Hepatocyte (in vitro differentiated cells): Measurements from ENCODE around the gene C19orf73. TPM values are rescaled to one million over a fixed set of nuclear protein-coding genes. Genes with fewer than 3 reads are reported as not detected.

Source experiments
- DNase-seq: peaks from one replicate; pipeline ENCODE4 v3.0.0-alpha.2; 2016; ENCODE audit warnings: low spot score
- H2AFZ ChIP-seq: fragments of 200-600 bp; sonication (generic); 2 replicates; pipeline ENCODE4 v1.6.0; 2016; ENCODE audit warnings: antibody characterized with exemption, mild to moderate bottlenecking
- H3K27ac ChIP-seq: fragments of 200-600 bp; sonication (generic); 2 replicates; pipeline ENCODE4 v1.5.1; 2016; ENCODE audit warnings: mild to moderate bottlenecking
- H3K27me3 ChIP-seq: fragments of 200-600 bp; sonication (generic); 2 replicates; pipeline ENCODE4 v1.6.1; 2016
- H3K36me3 ChIP-seq: fragments of 200-600 bp; sonication (generic); replicated peaks from 2 replicates; pipeline ENCODE4 v1.5.1; 2016; ENCODE audit warnings: low read depth; ENCODE audit not compliant: insufficient read depth
- H3K4me1 ChIP-seq: fragments of 200-600 bp; sonication (generic); 2 replicates; pipeline ENCODE4 v1.5.1; 2016; ENCODE audit warnings: mild to moderate bottlenecking, moderate library complexity; ENCODE audit not compliant: insufficient read depth
- H3K4me2 ChIP-seq: fragments of 200-600 bp; sonication (generic); 2 replicates; pipeline ENCODE4 v1.6.0; 2016
- H3K4me3 ChIP-seq: fragments of 200-600 bp; sonication (generic); 2 replicates; pipeline ENCODE4 v1.5.1; 2016; ENCODE audit warnings: mild to moderate bottlenecking
- H3K79me2 ChIP-seq: fragments of 200-600 bp; sonication (generic); 2 replicates; pipeline ENCODE4 v1.6.0; 2017; ENCODE audit warnings: mild to moderate bottlenecking
- H3K9me2 ChIP-seq: fragments of 200-600 bp; sonication (generic); replicated peaks from 2 replicates; pipeline ENCODE4 v1.6.0; 2017; ENCODE audit warnings: mild to moderate bottlenecking; ENCODE audit not compliant: insufficient read depth
- H3K9me3 ChIP-seq: fragments of 200-600 bp; sonication (generic); 2 replicates; pipeline ENCODE4 v1.5.1; 2016; ENCODE audit warnings: low read depth, mild to moderate bottlenecking
- H4K20me1 ChIP-seq: fragments of 200-600 bp; sonication (generic); 2 replicates; pipeline ENCODE4 v1.6.0; 2016; ENCODE audit warnings: mild to moderate bottlenecking; ENCODE audit not compliant: insufficient read depth, poor library complexity, severe bottlenecking
- EZH2 ChIP-seq: fragments of 200-600 bp; sonication (generic); IDR thresholded peaks from 2 replicates; pipeline ENCODE4 v1.6.1; 2016; ENCODE audit warnings: antibody characterized with exemption, mild to moderate bottlenecking, borderline replicate concordance
- EZH2phosphoT487 ChIP-seq: fragments of 200-600 bp; sonication (generic); IDR thresholded peaks from one replicate; pipeline ENCODE4 v1.6.1; 2018; ENCODE audit warnings: antibody characterized with exemption, mild to moderate bottlenecking, low read depth, moderate library complexity; ENCODE audit not compliant: unreplicated experiment, severe bottlenecking
- whole genome bisulfite sequencing: methylation state at CpG from one replicate; pipeline ENCODE4 v1.1.6; 2016; ENCODE audit warnings: low lambda C conversion rate; ENCODE audit errors: missing lambda C conversion rate; 5-methylcytosine and 5-hydroxymethylcytosine counted together
- polyA plus RNA-seq: library from polyadenylated mRNA; unstranded; fragments of >200 nt; fragmentation: Nextera tagmentation; extraction: Ambion mirVana; gene quantifications from 2 replicates; pipeline ENCODE4 v1.2.1, GENCODE V29; 2016
- total RNA-seq: library from RNA; depleted of rRNA; stranded (reverse); fragments of >200 nt; gene quantifications from 2 replicates; pipeline ENCODE4 v1.2.3, GENCODE V29; 2014
- TF ChIP-seq, protein P1 (sequence below): fragments of 200-600 bp; sonication (generic); IDR thresholded peaks from 2 replicates; pipeline ENCODE4 v1.5.1; 2016; ENCODE audit warnings: antibody characterized with exemption, mild to moderate bottlenecking; ENCODE audit not compliant: poor library complexity

Gene C19orf73
- total and polyA plus RNA-seq, 2 experiments from 2014 or later: 1.9 to 2.7 TPM

DNA sequence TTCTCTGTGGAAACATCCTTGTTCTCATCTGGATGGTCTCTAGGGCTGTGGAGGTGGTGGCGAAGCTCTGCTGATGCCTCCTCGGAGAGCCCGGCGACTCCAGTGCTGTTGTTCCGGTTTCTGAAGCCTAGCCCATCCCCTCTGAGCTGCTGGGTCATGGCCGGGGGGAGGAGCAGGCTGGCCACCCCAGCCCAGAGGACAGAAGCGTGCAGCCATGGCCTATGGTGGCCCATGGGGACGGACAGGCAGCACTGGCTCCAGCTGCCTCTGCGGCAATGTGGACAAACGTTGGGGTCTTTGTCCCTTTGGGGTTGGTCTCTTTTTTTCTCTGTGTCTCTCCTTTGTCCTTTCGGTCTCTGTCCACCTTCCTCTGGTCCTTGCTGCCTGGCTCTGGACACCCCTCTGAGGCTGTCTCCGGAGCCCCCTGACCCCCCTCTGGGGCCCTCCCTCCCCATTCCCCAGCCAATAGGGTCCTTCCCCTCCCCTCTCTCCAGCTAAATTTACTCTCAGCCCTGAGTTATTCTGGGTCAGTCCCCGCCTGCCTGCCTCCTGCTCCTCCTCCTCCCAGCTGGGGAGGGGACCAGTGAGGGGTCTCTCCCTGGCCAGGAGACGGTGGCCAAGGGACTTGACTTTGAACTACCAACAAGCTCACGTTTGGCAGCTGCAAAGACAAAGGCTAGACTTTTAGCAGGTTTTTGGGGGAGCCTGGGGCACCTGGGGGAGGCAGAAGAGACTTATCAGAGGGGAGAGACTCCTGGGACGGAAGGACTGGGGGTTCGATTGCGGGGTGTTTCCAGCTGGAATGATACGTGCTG lies 36.3 kb upstream of the C19orf73 start, which contains the start of gene HRC:
Gene HRC (minus strand): TSS at position 392 of the 815 bp plus-strand sequence. CDS start 159 bp downstream, at position 233.
- Histone ChIP-seq H3K36me3 (no peaks in the 10 kb centered on the region), H3K9me3 (no peaks in the 10 kb centered on the region), H3K27ac (no peak within 1 kb of the TSS), H3K79me2 (peaks cover 6% of the 10 kb centered on the region), H3K4me2 (no peak within 1 kb of the TSS), H3K27me3 (no peaks in the 10 kb centered on the region), H3K4me3 (no peak within 1 kb of the TSS), H3K9me2 (no peaks in the 10 kb centered on the region), H3K4me1 (peaks cover 15% of the 10 kb centered on the region), H2AFZ (no peak within 1 kb of the TSS), H4K20me1 (no peaks in the 10 kb centered on the region)
- TF ChIP-seq, protein P1, sequence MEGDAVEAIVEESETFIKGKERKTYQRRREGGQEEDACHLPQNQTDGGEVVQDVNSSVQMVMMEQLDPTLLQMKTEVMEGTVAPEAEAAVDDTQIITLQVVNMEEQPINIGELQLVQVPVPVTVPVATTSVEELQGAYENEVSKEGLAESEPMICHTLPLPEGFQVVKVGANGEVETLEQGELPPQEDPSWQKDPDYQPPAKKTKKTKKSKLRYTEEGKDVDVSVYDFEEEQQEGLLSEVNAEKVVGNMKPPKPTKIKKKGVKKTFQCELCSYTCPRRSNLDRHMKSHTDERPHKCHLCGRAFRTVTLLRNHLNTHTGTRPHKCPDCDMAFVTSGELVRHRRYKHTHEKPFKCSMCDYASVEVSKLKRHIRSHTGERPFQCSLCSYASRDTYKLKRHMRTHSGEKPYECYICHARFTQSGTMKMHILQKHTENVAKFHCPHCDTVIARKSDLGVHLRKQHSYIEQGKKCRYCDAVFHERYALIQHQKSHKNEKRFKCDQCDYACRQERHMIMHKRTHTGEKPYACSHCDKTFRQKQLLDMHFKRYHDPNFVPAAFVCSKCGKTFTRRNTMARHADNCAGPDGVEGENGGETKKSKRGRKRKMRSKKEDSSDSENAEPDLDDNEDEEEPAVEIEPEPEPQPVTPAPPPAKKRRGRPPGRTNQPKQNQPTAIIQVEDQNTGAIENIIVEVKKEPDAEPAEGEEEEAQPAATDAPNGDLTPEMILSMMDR: no peak
- TF ChIP-seq EZH2 (no peak), EZH2phosphoT487 (no peak)
- no peak for DNase-seq
- WGBS: 67% methylated on average over 18 of the region's 19 CpGs

DNA sequence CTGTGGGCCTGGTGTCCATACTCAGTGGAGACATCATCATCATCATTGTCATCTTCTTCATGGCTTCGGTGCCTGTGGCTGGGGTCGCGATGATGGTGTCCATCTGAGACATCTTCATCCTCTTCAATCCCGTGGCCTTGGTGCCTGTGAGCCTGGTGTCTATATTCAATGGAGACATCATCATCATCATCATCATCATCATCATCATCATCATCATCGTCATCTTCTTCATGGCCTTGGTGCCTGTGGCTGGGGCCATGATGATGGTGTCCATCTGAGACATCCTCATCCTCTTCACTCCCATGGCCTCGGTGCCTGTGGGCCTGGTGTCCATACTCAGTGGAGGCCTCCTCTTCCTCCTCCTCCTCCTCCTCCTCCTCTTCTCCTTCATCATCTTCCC lies 35.3 kb upstream of the C19orf73 start:
- Histone ChIP-seq H3K79me2 (peaks cover 6% of the 10 kb centered on the region), H3K27me3 (no peaks in the 10 kb centered on the region), H3K27ac (no peak overlapping the region), H3K4me3 (no peak overlapping the region), H3K4me2 (no peak overlapping the region), H2AFZ (no peak overlapping the region), H3K4me1 (peaks cover 15% of the 10 kb centered on the region), H4K20me1 (no peaks in the 10 kb centered on the region), H3K9me2 (no peaks in the 10 kb centered on the region), H3K36me3 (no peaks in the 10 kb centered on the region), H3K9me3 (no peaks in the 10 kb centered on the region)
- 98% methylated on average over 6 of the region's 6 CpGs for WGBS
- TF ChIP-seq EZH2 (no peak), EZH2phosphoT487 (no peak)
- TF ChIP-seq, protein P1: no peak
- DNase-seq: no peak

DNA sequence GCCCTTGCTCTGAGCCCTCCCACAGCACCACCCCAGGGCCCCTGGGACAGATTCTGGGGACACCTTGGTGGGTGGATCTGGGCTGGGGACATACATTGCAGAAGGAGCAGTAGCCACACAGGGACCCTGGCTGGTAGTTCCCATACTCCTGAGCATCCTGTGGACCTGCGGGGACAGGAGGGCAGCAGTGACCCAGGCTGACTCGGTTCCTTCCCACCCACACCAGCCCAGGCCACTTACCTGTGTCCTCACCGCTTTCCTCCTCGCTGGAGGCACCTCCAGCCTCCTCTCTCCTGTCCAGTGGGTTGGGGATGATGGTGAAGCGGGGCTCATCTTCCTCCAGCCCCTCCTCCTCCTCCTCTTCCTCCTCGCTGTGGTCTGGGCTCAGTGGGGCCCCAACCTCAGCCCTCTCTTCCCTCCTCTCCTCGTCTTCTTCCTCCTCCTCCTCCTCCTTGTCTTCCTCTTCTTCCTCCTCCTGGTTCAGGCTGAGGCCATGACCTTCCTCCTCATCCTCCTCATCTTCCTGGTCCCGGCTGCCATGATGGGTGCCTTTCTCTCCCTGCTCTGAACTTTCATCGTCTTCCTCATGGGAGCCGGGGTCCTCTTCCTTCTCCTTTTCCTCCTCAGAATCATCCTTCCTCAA lies 34.3 kb upstream of the C19orf73 start:
- Histone ChIP-seq H3K36me3 (no peaks in the 10 kb centered on the region), H3K27ac (no peak overlapping the region), H3K27me3 (no peaks in the 10 kb centered on the region), H3K79me2 (peaks cover 2% of the 10 kb centered on the region), H4K20me1 (no peaks in the 10 kb centered on the region), H3K4me3 (no peak overlapping the region), H2AFZ (no peak overlapping the region), H3K9me3 (no peaks in the 10 kb centered on the region), H3K9me2 (no peaks in the 10 kb centered on the region), H3K4me1 (peaks cover 18% of the 10 kb centered on the region), H3K4me2 (no peak overlapping the region)
- no peak for DNase-seq
- TF ChIP-seq EZH2 (no peak), EZH2phosphoT487 (no peak)
- TF ChIP-seq, protein P1: no peak
- 99% methylated on average over 9 of the region's 10 CpGs for WGBS
